ENCODE measurements around the gene CAMK2D.

Gene CAMK2D

DNA sequence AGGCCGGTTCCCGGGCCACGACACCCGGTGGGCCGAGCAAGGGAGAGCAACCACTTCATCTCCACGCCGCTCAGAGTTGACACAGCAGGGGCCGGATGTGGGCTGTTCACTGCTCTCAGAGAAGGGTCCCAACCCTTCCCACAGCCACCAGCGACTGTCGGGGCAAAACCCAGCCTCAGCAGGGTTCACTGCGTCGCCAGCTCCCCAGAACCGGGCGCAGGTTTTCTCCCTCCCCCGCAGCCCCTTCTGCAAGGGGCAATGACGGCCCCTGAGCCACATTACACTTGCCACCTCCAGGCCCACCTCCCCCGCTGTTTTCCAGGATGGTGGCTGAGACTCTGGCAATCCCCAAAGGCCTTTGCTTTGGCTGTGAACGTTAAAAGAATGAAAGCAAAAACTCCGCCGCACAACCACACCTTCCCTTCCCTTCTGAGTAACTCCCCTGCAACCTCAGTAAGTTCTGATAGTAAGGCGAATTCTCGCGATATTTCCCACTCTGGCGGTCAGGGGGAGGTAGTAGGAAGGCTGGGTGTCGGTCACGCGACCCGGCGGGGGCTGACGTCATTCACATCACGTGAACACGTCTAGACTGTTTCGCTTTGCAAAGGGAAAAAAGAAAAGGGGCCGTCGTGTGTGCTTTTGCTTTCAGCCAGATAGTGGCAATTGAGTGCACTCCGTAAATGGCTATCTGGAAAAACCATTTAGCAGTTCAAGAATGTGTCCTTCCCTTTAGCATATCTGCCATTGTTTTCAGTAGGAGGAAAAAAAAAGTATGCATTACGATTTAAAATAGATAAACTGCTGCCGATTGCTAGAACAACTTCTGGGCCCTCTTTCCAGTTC lies 869 bp upstream of the CAMK2D start:
- DNase-seq: peak; percentile 99

DNA sequence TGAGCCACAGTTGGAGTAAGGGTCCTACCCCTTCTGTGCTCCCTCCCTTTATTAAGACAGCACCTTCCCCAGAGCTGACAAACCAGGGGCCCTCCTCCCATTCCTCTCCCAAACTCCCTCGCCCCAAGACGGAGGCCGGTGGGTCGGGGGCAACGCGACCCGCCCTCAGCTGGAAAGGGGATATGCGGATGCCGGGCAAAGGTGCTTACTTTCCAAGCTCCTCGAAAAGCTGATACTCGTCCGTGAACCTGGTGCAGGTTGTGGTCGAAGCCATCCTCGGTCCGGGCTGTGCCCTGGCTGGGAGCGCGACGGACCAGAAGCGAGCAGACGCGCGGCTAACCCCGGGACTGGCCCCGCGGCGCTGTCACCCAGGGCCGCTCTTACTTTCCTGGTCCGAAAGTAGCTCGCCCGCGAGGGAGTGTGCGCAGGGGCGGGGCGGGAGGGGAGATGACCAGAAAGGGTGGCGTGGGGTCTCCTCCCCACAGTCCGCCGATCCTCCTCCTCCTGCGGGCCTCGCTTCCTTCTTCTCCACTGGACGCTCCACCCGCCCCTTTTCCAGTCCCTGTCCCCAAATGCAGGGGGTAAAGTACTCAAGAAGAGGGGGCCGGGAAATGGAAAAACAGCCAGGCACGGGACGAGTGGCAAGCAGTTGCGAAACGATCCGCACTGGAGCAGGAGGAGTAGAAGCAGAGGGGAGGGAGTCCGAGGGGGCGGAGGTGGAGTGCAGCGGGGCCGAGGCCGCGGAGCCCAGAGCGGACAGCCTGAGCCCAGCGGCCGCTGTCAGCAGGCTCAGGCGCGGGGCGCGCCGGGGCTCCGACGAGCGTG lies 531 bp downstream of the CAMK2D start:
- peak; percentile 25 for DNase-seq

DNA sequence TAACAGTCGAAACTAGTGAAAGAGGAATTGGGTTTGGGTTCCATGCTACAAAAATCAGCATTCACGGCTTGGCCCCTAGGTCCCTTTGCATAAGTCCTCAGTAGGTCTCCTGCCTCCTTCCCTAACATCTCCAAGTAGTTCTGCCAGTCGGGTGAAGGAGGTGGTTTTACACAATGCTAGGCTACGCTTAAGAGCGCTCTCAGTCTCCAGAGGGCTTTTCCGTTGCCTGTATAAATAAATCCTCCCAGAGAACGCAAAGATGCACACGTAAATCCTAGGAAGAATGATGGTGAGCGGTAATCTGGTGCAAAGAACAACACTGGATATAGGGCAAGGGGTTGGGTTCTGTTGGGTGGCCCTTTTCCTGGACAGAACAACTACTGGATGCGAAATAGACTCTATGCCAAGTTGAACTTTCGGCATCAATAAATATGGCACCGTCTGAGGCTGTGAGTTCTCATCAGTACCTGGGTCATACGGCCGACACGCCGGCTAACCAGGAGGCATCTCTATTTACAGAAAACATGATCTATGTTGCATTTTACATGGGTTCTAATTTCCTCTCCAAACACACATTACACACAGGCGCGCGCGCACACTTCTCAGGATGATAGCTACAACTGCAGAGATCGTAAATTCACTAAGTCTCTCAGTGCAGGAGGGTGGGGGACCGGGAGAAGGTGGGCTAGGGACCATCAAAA lies 1.3 kb downstream of the CAMK2D start:
- peak; percentile 44 for DNase-seq

DNA sequence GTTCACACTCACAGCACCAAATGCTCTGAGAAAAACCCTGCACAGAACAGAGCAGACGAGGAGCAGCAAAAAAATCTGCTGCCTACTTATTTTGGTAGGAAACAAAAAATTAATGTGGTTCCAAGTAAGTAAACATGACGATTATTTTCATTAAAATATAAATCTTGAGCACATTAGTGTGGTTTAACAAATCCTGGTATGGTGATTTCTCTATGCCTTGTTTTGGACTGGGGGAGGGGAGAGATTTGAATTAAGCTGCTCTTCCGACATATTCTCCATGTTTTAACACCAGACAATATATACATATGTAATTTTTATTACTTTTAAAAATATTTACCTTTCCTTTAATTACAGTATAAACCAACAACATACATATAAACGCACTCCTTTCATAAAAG lies 1.8 kb downstream of the CAMK2D start:
- DNase-seq: no peak

DNA sequence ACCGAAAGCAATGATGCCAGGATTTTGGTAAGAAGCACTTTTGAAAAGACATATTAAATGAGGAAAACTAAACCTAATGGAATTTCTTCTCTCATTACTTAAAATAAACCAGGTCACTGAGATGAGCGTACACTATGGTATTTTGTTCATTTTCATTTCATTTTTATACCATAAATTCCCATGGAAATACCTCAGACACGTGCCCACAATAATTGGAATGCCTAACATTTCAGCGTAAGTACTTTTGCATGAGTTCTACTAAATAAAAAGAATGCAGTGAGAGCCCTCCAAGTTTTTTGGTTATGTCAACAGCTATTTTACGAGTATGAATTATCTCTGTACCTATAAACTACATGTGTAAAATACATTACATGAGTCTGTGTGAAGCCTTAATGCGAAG lies 3.2 kb downstream of the CAMK2D start:
- DNase-seq: no peak

DNA sequence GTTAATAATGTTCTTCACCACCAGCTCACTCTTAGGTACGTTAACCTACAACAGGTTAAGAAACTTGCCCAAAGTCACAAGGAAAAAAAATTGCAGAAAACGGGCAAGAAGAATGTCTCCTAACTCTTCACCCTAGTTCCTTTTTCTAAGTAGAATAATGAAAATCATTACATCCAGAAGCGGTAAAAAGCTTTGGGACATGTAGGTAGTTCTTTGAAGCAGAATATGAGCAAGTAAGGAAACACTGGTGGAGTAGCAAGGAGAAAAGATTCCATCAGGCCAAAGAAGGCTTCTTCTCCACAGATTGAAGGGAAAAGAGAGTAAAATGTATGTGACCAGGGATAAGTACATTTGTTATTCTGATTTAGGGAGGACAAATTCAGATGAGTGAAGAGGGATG lies 4.1 kb downstream of the CAMK2D start:
- DNase-seq: no peak

DNA sequence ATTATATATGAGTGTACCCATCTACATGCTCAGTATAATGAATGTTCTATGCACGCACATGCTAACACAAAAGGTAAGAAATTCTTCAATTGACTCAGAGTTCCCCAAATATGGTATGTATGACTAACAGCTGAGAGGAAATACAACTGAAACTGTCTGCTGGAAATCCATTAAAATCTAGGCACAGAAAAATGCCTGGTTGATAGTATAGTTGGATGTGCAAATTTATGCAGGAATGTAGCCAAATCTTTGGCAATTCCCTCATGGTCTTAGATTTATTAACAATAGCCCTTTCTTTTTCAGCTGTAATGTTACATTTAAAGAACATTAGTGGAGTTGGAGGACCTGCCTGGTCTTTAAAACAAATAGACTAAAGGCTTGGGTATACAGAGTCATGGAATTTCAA lies 5.5 kb downstream of the CAMK2D start:
- no peak for DNase-seq

DNA sequence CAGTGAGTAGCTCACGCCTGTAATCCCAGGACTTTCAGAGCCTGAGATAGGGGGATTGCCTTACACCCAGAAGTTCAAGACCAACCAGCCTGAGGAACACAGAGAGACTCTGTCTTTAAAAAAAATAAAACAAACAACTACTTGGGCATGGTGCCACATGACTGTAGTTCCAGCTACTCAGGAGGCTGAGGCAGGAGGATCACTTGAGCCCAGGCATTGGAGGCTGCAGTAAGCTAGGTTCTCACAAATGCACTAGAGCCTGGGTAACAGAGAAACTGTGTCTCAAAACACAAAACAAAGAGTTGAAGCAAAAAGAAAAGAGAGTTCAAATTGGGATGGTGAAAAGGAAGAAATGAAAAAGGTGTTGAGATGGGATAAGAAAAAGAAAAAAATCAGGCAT lies 10.8 kb downstream of the CAMK2D start:
- DNase-seq: no peak

DNA sequence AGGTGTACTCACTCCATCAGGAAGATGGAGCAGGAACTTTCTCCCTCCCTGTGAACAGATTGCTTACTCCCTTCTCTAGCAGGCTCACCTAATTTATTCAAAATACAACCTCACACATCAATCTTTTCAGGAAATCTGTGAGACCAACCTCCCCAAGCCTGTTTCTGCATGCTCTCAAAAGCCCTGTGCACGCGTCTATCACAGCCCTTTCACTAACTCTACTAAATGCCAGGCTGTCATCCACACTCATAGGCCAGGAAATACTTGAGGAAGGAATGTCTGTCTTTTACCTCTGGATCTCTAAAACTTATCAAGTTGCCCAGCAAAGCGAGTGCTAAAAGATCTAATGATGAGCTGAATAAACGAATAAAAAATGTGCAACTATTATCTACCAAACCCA lies 11.2 kb downstream of the CAMK2D start:
- no peak for DNase-seq

DNA sequence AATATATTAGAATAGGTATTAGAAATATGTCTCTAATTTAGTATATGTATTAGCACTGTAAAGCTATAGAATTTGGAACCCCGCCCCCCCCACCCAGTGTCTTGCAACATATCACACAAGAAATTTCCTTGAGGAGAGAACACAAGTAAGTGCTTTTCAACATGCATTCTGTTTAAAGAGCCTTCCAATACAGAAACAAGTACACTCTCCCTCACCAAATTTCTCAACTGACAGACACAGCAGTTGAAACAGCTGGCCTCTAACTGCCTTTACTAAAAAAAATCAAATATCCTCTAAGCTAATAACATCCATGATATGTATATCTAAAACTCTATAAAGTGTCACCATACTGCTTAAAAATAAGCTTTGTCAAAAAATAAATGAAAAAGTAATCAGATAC lies 12.4 kb downstream of the CAMK2D start:
- no peak for DNase-seq

DNA sequence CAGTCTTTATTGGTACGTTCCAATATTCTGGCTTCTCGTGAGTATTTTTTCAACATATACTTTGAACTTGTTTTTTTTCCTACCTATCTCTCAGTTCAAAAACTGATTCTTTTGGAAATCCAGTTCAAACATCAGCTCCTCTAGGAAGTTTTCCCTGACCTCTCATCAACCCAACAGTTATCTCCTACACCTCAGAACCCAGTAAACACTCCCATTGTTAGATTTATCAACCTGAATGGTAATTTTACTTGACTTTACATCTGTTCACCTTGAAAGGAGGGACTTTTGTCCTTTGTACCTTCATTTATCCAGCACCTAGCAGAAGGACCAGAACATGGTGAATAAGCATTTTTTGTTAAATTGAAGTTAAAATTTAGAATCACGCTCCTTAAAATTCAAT lies 13.6 kb downstream of the CAMK2D start:
- DNase-seq: no peak

DNA sequence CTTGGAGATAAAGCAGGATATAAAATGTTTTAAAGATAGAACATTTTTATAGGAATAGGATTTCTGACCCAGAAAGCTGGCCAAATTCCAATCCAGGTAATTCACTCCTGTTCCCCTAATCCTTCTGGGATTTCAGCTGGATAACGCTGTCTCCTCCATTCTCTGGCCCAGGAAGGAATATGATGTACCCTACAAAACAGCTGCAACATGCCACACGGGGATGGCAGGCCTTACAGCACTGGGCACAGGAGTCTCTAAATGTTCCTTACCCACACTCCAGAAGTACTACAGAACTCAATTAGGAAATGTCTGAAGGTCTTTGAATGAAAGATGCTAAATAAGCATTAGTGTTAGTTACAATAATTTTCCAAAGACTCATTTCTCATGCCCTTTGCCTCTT lies 15.8 kb downstream of the CAMK2D start:
- no peak for DNase-seq

DNA sequence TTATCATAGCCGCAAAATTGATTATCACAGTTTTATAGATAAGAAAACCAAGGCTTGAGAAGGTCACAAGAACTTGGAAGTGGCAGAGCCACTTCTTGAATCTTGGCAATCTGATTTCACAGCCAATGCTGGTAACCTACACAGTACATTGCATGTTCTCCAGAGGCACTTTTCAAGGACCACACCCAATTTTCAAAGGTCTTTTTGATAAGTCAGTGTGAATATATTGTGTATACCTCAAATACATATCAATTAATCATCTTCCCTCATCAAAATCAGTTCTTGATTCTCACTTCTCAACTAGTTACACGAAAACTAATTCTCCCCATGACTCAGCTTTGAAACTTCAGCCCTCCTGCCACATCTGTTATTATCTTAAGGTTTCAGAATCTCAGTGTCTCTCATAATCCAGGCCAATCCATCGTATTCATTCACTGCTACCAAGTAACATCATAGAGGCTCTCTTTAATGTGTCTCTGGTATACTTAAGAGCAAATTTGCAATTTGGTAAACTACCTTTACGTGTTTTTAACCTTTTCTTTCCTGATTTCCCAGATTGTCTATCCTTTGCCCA lies 16.8 kb downstream of the CAMK2D start:
- no peak for DNase-seq

DNA sequence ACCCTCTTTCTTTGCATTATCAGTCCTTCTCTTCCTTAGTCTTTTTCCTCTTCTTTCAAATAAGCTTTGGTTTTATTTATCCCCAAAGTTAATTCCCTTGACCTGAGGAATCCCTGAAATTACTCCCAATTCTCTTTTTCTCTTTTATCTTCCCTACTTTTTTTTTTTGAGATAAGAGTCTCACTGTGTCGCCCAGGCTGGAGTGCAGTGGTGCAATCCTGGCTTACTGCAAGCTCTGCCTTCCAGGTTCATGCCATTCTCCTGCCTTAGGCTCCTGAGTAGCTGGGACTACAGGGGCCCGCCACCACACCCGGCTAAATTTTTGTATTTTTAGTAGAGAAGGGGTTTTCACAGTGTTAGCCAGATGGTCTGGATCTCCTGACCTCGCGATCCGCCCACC lies 17.8 kb downstream of the CAMK2D start:
- DNase-seq: no peak

DNA sequence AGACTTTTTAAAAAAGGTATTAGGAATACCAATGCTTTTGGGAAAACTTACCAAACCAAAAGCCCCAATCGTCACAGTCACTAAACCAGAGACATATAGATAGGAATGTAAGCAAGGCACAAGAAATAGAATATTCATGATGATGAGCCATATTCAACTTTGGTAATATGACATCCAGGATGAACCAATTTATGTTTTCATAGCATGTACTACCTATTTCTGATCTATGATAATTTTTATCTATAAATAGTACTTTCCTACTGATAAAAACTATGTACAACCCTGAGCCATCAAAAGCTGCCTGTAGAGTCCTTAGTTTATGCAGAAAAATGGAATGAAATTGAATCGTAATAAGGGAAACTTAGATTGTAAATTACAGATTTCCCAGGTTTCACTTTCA lies 18.9 kb downstream of the CAMK2D start:
- DNase-seq: no peak

DNA sequence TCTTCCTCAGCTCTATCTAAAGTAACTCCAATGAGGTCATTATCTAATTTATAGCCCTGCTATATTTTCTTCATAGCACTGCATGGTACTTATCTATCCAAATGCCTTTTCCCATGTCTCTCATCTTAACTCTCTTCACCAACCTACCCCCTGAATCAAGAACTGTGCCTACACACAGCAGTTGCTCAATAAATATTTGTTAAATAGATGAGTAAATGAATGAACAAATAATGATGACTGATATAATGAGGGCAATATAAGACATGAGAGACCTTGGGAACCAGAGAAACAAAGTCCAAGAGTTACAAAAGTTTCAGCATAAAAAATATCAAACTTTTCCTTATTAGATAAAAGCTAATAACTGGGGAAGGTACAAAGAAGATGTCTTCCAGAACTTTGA lies 19.6 kb downstream of the CAMK2D start:
- DNase-seq: no peak

DNA sequence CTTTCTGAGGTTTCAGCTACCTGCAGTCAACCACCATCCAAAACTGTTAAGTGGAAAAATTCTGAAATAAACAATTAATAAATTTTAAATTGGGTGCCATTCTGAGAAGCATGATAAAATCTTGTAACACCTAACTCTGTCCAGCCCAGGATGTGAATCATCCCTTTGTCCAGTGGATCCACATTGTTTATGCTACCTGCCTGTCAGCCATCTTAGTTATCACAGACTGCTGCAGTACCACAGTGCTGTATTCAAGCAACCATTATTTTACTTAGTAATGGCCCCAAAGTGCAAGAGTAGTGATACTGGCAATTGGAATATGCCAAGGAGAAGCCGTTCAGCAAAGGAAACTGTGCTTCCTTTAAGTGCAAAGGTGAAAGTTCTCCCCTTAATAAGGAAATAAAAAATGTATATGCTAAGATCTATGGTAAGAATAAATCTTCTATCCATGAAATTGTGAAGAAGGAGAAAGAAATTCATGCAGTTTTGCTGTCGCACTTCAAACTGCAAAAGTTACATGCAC lies 20.6 kb downstream of the CAMK2D start:
- DNase-seq: no peak

DNA sequence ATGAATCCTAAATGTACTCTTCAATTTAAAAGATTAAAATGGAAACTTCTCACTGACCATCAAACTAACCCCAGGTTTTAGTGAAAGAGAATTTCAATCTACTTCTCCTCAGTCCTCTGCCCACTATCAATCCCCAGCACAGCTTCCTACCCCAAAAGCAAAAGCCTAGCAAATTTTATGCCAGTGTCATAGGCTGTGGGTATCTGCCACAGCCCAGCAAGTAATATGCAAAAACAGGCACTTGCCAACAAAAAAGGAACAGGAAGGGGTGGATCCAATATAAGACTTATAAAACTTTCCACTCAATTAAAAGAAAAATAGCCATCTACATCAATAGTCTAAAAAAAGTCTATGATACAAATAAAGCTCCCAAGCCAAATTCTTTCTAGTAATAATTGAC lies 22.3 kb downstream of the CAMK2D start:
- DNase-seq: no peak

DNA sequence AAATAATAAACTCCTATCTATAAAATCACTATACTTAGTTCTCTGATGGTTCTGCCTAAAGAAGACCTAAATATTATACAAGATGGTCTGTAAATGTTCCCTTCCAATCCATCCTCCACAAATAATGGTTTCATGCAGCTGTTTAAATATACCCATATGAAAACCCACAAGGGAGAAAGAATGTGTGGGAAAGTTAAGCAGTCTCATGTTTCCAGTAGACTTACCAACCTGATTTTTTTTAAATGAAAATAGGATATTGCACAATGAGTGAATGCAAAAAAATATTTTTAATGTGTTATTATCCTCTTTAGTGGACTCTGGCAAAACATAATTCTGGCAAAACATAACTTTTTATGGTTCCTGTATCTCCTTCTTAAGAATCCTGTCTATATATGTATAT lies 23.3 kb downstream of the CAMK2D start:
- DNase-seq: no peak

DNA sequence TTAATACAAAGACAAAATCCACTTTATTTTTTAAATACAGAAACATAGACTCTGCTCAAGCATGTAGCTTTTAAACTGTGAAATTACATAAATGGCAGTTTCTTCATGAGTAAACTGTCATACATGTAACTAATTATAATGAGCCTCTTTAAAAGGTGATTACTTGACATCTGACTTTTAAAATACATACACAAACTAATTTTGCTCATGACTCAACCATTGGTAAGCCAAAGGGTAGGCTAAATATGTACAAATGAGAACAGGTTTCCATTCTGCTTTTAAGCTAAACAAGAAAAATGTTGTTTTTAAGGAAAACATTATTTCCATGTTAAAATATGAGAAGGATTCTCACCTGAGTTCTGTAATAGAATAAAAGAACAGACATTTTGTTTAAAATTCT lies 27.9 kb downstream of the CAMK2D start:
- no peak for DNase-seq

DNA sequence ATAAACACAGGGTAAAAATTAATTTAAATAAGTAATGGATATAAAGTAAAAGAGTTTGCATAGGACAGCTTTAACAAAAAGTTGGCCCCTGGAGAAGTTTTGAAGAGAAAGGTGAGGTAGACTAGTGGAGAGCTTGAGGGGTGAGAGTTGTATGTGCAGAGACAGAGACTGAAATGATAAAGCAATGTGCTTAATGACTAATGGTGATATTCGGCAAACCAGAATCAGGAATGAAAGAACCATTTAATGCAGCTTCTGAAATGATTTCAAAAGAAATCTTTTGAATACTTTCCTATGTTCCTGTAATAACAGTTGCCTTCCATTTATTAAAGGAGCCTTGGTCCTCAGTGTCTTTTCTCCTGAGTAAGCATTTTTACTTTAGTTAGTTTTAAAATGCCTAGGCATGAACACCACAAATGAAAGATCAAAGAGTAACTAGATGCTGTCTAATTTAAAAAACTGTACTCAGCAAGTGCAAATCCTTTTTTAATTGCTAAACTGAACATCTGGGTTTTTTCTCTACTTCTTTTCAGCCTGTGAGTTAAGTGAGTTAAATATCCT lies 28.5 kb downstream of the CAMK2D start:
- no peak for DNase-seq

DNA sequence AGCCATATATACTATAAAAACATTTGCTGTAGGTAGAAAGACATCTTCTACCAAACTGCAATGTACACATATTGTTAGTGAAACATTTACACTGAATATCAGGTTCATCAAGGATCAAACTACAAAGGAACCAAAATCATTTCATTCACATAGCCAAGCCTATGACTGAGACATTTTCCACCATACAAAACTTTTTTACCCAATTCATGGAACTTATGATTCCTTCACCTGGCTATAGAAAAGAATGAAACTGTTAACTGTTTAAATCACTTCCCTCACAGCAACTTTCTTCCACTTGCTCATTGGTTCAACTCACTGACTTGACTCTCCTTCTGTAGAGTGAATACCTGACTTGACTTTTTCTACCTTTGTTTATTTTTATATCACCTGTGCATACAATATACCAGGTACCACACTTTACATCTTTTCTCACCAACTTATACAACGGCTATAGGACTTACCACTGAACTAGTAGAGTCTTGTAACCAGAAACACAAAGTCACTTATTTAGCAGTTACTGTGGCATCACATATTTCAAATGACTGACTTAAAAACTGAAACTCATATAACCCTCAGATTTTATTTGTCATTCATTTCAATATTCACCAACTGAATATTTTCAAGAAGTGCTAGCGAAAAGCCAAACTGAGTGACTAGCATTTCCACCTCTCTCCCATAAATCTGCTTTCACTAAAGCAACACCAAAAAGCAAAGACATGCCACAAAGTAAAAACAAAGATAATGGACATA lies 30.9 kb downstream of the CAMK2D start:
- DNase-seq: no peak
